Stimulated activated naive CD8-positive, alpha-beta T cell treated with anti-CD3 and anti-CD28 coated beads, Interleukin-15, Interleukin-2, amounts not matched to agents 100 ng/mL and 50 ng/mL, for 24 hours (primary cell): ENCODE measurements around the gene KDM3B.
A peak's percentile ranks its signal among the peaks of the same experiment; 100 is the strongest.
"Not testable (repeated sequence)": the region's sequence is repeated elsewhere in the genome, so short reads cannot be mapped to it uniquely, and the experiment has no call there.

ENCODE experiments used
- H3K27ac Mint-ChIP-seq: one replicate; pipeline ENCODE4 v1.8.0; 2021; ENCODE audit warnings: mild to moderate bottlenecking, mixed read lengths
- H3K27me3 Mint-ChIP-seq: one replicate; pipeline ENCODE4 v1.8.0; 2021; ENCODE audit warnings: mixed read lengths
- H3K36me3 Mint-ChIP-seq: one replicate; pipeline ENCODE4 v1.8.0; 2021; ENCODE audit warnings: low read depth, mixed read lengths
- H3K4me1 Mint-ChIP-seq: one replicate; pipeline ENCODE4 v1.8.0; 2021; ENCODE audit warnings: low read depth, mixed read lengths
- H3K4me3 Mint-ChIP-seq: one replicate; pipeline ENCODE4 v1.8.0; 2021; ENCODE audit warnings: mild to moderate bottlenecking, mixed read lengths
- H3K9me3 Mint-ChIP-seq: one replicate; pipeline ENCODE4 v1.8.0; 2021; ENCODE audit warnings: mixed read lengths

Gene KDM3B

DNA sequence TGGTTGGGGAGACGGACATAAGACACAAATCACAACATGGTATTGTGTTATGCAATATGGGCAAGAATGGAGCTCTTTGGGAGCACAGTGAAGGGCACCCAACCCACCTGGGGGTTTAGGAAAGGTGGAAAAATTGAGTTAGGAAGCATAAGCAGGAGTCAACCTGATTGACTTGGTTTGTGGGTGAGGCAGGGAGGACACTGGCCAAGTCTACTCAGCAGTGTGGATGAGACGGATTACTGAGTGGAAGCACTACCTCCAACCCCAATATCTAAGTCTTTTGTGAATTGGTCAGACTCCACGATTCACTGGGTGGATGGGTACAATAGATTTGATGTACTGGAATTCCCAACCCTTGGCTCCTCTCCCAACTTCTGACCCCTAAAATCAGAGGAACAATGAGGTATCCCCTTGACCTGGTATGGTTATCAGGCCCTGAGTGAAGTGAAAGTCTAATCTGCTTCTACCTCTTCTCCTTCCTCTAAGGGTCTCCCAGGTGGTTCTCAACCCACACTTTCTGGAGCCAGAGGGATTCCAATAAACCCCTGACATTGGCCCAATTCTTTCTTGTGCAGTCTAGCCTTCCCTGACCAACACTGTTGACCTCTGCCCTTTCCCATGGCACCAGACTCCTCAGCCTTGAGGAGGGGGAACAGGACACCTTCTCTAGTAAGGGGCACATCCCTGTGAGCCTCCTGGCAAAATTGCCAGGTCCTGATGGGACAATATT is 118.0 kb downstream of the KDM3B start:
- Mint-ChIP-seq H3K4me1 (peaks cover 25% of the 10 kb centered on the region), H3K27ac (no peak overlapping the region), H3K9me3 (no peaks in the 10 kb centered on the region), H3K27me3 (no peaks in the 10 kb centered on the region), H3K4me3 (no peak overlapping the region), H3K36me3 (peaks cover 25% of the 10 kb centered on the region)

- H3K9me3 Mint-ChIP-seq: no peaks in the 10 kb centered on the region
- H3K27ac Mint-ChIP-seq: no peak overlapping the region
- H3K4me1 Mint-ChIP-seq: peaks cover 25% of the 10 kb centered on the region
- H3K36me3 Mint-ChIP-seq: peaks cover 25% of the 10 kb centered on the region
- no peak overlapping the region for H3K4me3 Mint-ChIP-seq
- no peaks in the 10 kb centered on the region for H3K27me3 Mint-ChIP-seq
These were observed 118.5 kb downstream of the KDM3B start for GRCh38 chr5:138471052-138471361.

DNA sequence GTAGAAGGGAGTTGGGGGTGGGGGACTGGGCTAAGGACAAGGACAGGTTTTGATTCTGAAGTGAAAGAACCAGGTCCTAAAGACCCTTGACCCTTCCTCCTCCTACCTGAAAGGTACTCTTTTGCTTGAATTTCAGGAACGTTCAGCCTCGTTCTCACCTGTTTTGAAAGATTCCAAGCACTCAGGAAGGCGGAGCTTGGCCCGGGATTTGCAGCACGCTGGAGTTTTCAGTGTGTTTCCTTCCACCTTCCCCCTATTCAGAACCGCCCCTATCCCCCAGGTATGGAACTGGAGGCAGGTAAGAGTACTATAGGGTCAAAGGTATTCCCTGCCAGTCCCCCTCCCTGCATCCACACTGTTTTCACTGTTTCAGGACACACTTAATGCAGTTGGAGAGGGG is 119.9 kb downstream of the KDM3B start:
- Mint-ChIP-seq H3K4me3 (no peak overlapping the region), H3K27me3 (no peaks in the 10 kb centered on the region), H3K36me3 (peaks cover 16% of the 10 kb centered on the region), H3K27ac (no peak overlapping the region), H3K4me1 (peaks cover 28% of the 10 kb centered on the region), H3K9me3 (no peaks in the 10 kb centered on the region)

GRCh38 chr5:138473151-138473550 is 120.7 kb downstream of the KDM3B start:
- not testable (repeated sequence) for H3K4me3 Mint-ChIP-seq, H3K9me3 Mint-ChIP-seq, H3K27ac Mint-ChIP-seq, H3K36me3 Mint-ChIP-seq, H3K27me3 Mint-ChIP-seq
- H3K4me1 Mint-ChIP-seq: peaks cover 20% of the 10 kb centered on the region

DNA sequence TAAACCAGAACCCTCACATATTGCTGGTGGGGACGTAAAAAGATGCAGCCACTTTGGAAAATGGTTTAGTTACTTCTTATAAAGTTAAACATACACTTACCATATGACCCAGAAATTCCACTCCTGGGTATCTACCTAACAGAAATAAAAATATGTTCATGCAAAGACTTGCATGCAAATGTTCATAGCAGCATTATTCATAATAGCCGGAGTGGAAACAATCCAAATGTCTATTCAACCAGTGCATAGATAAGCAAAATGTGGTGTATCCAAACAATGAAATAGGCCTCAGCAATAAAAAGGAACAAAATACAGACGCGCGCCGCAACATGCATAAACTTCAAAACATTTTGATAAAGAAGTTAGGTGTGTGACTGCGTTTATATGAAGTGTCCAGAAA is 124.4 kb downstream of the KDM3B start:
- Mint-ChIP-seq H3K27me3 (peaks cover 5% of the 10 kb centered on the region), H3K4me3 (no peak overlapping the region), H3K9me3 (no peaks in the 10 kb centered on the region), H3K27ac (peak overlapping the region; percentile 36), H3K4me1 (peaks cover 13% of the 10 kb centered on the region), H3K36me3 (no peaks in the 10 kb centered on the region)

- peaks cover 5% of the 10 kb centered on the region for H3K27me3 Mint-ChIP-seq
- H3K4me3 Mint-ChIP-seq: no peak overlapping the region
- no peaks in the 10 kb centered on the region for H3K36me3 Mint-ChIP-seq
- H3K9me3 Mint-ChIP-seq: no peaks in the 10 kb centered on the region
- no peak overlapping the region for H3K27ac Mint-ChIP-seq
- no peaks in the 10 kb centered on the region for H3K4me1 Mint-ChIP-seq
These were observed 130.2 kb downstream of the KDM3B start for GRCh38 chr5:138482638-138483037.
